SKM-1 (cell line): ENCODE measurements around the gene KLC4.
"Not testable (repeated sequence)": the region's sequence is repeated elsewhere in the genome, so short reads cannot be mapped to it uniquely, and the experiment has no call there.

Experiments
- DNase-seq: peaks from one replicate; lab custom pipeline; 2025; ENCODE audit not compliant: unreplicated experiment; lab: John Stamatoyannopoulos, UW

Gene KLC4

GRCh38 chr6:43061861-43062260, 2.4 kb downstream of the KLC4 start:
- DNase-seq: no peak

DNA sequence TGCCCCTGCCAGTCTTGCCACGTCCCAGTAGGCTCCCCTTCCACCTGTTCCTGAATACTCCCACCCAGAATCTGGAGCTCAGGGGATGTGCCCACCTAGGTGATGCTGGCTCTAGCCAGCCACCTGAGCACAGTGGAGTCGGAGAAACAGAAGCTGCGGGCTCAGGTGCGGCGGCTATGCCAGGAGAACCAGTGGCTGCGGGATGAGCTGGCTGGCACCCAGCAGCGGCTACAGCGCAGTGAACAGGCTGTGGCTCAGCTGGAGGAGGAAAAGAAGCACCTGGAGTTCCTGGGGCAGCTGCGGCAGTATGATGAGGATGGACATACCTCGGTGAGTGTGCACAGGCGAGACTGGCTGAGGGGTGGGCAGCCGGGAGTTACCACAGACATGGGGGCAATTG, 3.4 kb downstream of the KLC4 start:
- no peak for DNase-seq

GRCh38 chr6:43070028-43070632, 10.7 kb downstream of the KLC4 start:
- peak; percentile 38 for DNase-seq

DNA sequence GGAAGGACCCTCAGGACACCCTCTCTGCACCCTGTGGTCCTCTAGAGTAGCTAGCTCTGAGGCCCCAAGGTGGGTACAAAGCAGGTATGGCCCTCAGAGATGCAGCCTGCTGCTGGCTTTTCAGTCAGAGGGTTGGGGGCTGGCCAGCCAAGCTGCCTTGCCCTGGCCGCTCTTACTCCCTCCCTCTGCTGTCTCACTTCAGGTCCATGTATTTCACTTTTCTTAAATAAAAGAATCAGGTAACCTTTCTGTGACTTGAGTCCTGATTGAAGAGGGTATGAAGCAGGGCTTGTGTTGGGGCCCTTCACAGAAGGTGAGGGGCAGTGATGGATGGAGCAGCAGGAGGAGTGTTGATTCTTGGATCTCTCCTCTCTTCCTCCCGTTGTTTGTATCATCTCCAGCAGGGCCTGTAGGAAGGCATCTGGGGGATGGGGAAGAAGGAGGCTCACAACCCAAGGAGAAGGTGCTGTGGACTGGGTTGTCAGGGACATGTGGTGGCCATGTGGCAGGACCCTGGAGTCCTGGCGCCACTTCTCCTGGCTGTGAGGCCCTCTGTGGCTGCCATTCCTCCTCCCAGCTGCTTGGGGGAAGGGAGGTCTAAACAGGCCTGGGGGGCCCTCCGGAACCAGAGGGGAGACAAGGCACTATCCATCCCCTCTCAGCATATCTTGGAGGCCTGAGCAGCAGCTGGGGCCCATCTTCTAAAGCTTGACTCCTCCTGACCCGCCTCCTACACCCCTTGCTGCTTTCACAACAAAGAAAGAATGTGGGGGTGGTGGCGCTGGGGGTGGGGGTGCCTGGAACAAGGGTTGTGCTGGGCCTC, 15.6 kb downstream of the KLC4 start:
- DNase-seq: no peak

DNA sequence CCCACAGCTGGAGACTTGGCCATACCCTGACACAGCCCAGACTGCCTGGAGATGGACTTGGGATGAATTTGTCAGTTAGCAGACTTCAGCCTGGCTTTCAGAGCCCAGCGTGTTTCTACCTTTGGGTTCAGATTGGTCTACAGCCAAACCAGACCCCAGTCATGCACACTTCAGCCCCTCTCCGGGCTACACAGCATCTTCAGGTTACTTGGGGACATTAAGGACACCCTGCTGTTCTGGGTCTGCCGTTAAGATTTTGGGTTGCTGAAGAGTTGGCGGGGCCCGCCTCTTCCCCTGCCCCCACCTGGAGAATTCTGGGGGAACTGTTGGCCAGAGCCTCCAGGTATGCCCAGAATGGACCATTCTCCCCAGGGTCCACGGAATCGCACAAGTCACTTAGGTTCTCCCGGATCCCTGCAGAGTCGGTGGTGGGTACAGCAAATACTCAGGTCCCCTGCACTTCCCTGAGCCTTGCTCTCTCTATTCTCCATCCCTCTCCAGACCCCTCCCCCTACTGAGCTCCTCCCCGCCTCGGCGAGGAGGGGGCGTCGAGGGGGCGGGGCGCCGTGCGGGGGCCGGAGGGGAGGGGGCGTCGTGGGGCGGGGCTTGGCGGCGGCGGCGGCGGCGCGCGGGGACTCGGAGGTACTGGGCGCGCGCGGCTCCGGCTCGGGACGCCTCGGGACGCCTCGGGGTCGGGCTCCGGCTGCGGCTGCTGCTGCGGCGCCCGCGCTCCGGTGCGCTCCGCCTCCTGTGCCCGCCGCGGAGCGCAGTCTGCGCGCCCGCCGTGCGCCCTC, 16.4 kb downstream of the KLC4 start, which contains the start of gene PTK7:
PTK7 (plus strand) TSS at position 645 of the 794 bp plus-strand sequence. CDS start 175 bp downstream, outside the sequence.
- DNase-seq: peak; percentile 42

GRCh38 chr6:43076464-43077332, 17.3 kb downstream of the KLC4 start:
- DNase-seq: no peak

- DNase-seq: no peak
These were observed 17.9 kb downstream of the KLC4 start for GRCh38 chr6:43077333-43077809.

GRCh38 chr6:43077981-43078511, 18.6 kb downstream of the KLC4 start:
- DNase-seq: no peak

DNA sequence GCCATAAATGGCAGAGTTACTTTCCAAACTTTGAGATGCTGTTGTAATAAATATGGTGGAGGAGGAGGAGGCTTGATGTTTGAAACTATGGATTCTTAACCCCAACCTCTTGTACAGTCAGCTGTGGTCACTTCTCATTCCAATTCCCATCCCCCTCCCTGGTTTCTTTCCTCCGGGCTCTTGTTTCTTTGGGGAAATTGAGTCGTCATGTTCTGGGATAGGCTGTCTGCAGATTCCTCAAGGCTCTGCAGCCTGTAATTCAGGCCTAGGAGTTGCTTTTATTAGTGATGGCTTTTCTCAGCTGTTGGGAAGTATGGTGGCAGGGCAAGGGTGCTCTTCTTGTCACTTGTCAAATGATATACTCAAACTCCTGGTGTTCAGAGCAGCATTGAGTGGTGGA, 19.3 kb downstream of the KLC4 start:
- DNase-seq: no peak

DNA sequence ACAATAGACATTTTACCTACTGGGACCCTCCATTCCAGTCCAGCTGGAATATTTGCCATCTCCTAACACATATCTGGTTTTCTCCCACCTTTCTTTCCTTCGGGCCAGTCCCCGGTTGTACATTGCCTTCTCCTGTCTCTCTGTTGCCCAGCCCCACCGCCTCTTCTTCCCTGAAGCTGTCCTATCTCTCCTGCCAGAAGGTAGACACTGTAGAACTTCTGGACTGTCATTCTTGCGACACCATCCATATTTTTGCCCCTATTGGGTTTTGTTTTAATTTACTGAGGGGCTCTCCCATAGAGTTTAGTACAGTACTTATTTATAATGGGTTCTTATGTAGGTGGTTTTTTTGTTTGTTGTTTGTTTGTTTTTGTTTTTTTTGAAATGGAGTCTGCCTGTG, 21.6 kb downstream of the KLC4 start:
- DNase-seq: no peak

- DNase-seq: not testable (repeated sequence)
These were observed 22.5 kb downstream of the KLC4 start for GRCh38 chr6:43081922-43082321.

DNA sequence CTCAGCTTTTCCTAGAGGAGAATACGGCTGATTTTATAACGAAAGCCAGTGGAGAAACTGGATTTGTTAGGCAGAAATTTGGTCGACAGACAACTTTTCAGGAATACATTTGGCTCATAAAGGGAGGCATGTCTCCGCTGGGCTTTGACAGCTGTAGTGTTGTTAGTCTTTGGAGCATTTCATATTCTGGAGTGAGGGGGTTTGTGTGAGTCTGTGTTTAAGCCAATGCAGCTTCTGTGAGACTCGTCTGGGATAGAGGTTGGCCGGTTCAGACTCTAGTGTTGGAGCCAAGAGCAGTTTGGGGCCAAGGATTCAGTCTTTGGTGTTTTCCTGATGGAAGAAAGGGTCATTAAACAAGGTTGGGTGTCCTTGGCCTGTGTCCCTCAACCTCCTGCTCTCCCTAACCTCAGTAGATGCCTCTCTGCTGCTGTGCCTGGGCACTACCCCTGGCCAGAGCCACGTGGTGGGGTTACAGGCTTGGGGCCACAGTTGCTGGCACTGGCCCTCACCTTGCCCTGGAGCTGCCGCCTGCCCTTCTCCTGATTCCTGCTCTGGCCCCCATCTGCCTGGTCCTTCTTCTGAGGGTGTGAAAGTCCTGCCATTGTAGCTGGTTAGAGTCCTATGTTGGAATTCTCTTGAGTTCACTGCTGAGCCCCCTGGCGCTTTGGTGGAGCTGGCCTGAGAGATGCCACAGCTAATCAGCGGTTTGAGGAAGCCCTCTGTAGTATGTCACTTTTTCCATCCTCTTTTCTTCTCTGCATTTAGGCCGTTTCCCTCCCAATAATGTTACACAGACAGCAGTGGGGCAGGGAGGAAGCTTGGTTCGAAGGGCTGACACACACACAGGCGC, 23.6 kb downstream of the KLC4 start:
- peak; percentile 47 for DNase-seq

DNA sequence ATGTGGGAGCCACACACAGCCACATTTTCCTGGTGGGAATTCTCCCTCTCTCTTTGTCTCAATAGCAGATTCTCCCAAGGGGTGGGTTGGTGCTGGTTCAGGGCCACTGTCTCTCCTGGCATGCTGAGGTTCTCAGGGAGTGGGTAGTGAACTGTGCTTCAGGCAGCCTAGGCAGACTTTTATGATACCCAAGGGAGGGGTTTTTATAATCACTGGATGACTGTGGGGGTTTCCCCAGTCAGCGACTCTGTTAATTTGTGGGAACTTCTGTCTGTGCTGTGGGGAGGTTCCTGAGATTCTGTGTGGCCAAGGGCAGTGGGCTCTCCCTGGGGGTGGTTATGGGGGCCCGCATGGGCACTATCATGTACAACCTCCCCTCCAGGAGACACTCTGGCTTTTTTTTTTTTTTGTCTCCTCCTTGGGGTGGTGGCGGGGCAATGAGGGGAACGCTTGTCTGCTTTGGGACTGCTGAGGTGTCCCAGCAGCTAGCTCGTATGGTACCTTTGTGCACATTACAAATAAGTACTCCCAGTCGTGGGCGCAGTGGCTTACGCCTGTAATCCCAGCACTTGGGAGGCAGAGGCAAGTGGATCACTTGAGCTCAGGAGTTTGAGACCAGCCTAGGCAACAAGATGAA, 26.7 kb downstream of the KLC4 start:
- DNase-seq: no peak

GRCh38 chr6:43088654-43089056, 29.2 kb downstream of the KLC4 start:
- no peak for DNase-seq

GRCh38 chr6:43089467-43089866, 30.0 kb downstream of the KLC4 start:
- no peak for DNase-seq

GRCh38 chr6:43089874-43090558, 30.6 kb downstream of the KLC4 start:
- DNase-seq: no peak

DNA sequence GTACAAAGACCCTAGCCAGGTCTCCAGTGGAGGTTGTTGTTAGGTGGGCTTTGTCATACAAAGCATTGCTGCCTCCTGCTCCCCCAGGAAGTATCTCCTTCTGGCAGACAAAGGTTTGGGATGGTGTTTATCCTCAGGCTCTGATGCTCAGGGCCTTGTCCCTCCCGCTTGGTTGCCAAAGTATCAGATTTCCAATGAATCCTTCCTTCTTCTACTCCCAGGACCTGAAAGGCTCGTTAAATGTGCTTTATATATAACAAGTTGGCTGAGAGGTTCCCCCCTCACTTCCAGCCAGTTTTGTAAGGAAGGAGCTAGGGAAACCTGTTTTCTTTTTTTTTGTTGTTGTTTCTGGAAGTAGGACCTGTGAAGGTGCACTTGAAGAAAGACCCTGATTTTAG, 31.1 kb downstream of the KLC4 start:
- no peak for DNase-seq

GRCh38 chr6:43091020-43091419, 31.6 kb downstream of the KLC4 start:
- no peak for DNase-seq
